Natural killer cell treated with Interleukin-12 subunit alpha and Interleukin-12 subunit beta and Interleukin-15 and Interleukin-18, amount 100 ng/mL, for 72 hours (primary cell): Measurements from ENCODE around the gene ENDOV. TPM values are rescaled to one million over a fixed set of nuclear protein-coding genes. Genes with fewer than 3 reads are reported as not detected.

Experiments
- ATAC-seq, 2 donors: fragments of 150-1000 bp; cut with Tn5 transposase in 1 of 2; sonication (Bioruptor Pico), chemical (Tn5 transposase) in 1 of 2; 2 replicates each; pipeline ENCODE4 v1.10.0; 2021
- DNase-seq: peaks from one replicate; pipeline ENCODE4 v3.0.0; 2022; ENCODE audit warnings: low spot score
- H3K27ac Mint-ChIP-seq, 2 donors: 1 replicate in 1 of 2; 2 replicates in 1 of 2; pipeline ENCODE4 v1.8.0; 2022; ENCODE audit warnings: mixed read lengths in 2 of 2, mild to moderate bottlenecking in 1 of 2, moderate library complexity in 1 of 2
- H3K27me3 Mint-ChIP-seq, 2 donors: 1 replicate in 1 of 2; 2 replicates in 1 of 2; pipeline ENCODE4 v1.8.0; 2022; ENCODE audit warnings: mixed read lengths in 2 of 2
- H3K36me3 Mint-ChIP-seq: one replicate; pipeline ENCODE4 v1.8.0; 2022; ENCODE audit warnings: mixed read lengths
- H3K4me1 Mint-ChIP-seq, 2 donors: 1 replicate in 1 of 2; 2 replicates in 1 of 2; pipeline ENCODE4 v1.8.0; 2022; ENCODE audit warnings: low read depth in 2 of 2, mixed read lengths in 2 of 2, mild to moderate bottlenecking in 1 of 2
- H3K4me3 Mint-ChIP-seq: one replicate; pipeline ENCODE4 v1.8.0; 2022; ENCODE audit warnings: mixed read lengths
- H3K9me3 Mint-ChIP-seq: 2 replicates; pipeline ENCODE4 v1.8.0; 2022; ENCODE audit warnings: mixed read lengths
- total RNA-seq, 2 donors: library from RNA; stranded (reverse); gene quantifications; one replicate each; pipeline ENCODE4 v1.2.3, GENCODE V29; 2022

The ENDOV gene
- total RNA-seq, 2 donors from 2014 or later: 14.0 to 15.2 TPM

GRCh38 chr17:80381416-80381923 is 33.5 kb upstream of the ENDOV start:
- Mint-ChIP-seq H3K36me3 (peaks cover 60% of the 10 kb centered on the region), H3K27me3 (no peaks in the 10 kb centered on the region), H3K4me1 (peaks cover 19 to 30% of the 10 kb centered on the region in 2 donors), H3K27ac (no peak overlapping the region), H3K9me3 (no peaks in the 10 kb centered on the region), H3K4me3 (no peak overlapping the region)
- DNase-seq: no peak
- no peak for ATAC-seq

- no peak overlapping the region for H3K27ac Mint-ChIP-seq
- H3K36me3 Mint-ChIP-seq: peaks cover 54% of the 10 kb centered on the region
Measured at GRCh38 chr17:80382446-80382845, 32.5 kb upstream of the ENDOV start.

GRCh38 chr17:80382956-80383355 is 32.0 kb upstream of the ENDOV start:
- Mint-ChIP-seq H3K36me3 (peaks cover 55% of the 10 kb centered on the region), H3K4me1 (peaks cover 14 to 27% of the 10 kb centered on the region in 2 donors)

More at GRCh38 chr17:80382446-80382845, 32.5 kb upstream of the ENDOV start:
- no peaks in the 10 kb centered on the region for H3K27me3 Mint-ChIP-seq
- no peak for ATAC-seq
- peaks cover 18 to 30% of the 10 kb centered on the region in 2 donors for H3K4me1 Mint-ChIP-seq
- DNase-seq: no peak
- no peak overlapping the region for H3K4me3 Mint-ChIP-seq
- H3K9me3 Mint-ChIP-seq: no peaks in the 10 kb centered on the region

GRCh38 chr17:80384078-80384960 is 30.6 kb upstream of the ENDOV start:
- Mint-ChIP-seq H3K9me3 (no peaks in the 10 kb centered on the region), H3K27ac (peak overlapping the region; percentile 76 to 78), H3K36me3 (peaks cover 58% of the 10 kb centered on the region), H3K4me1 (peaks cover 14 to 24% of the 10 kb centered on the region in 2 donors), H3K27me3 (no peaks in the 10 kb centered on the region), H3K4me3 (peak overlapping the region; percentile 36)
- no peak for ATAC-seq
- peak; percentile 50 for DNase-seq

More at GRCh38 chr17:80382956-80383355, 32.0 kb upstream of the ENDOV start:
- Mint-ChIP-seq H3K9me3 (no peaks in the 10 kb centered on the region), H3K4me3 (no peak overlapping the region), H3K27ac (peak overlapping the region; percentile 76 to 78), H3K27me3 (no peaks in the 10 kb centered on the region)
- DNase-seq: no peak
- ATAC-seq: no peak

GRCh38 chr17:80385046-80385445 is 29.9 kb upstream of the ENDOV start:
- Mint-ChIP-seq H3K36me3 (peaks cover 58% of the 10 kb centered on the region), H3K4me3 (no peak overlapping the region), H3K27me3 (no peaks in the 10 kb centered on the region), H3K27ac (peak overlapping the region; percentile 76 to 78), H3K9me3 (no peaks in the 10 kb centered on the region), H3K4me1 (peaks cover 14 to 24% of the 10 kb centered on the region in 2 donors)
- ATAC-seq (no peak), DNase-seq (peak; percentile 0)

- no peak for DNase-seq
- Mint-ChIP-seq H3K9me3 (no peaks in the 10 kb centered on the region), H3K4me3 (no peak overlapping the region), H3K4me1 (peaks cover 15 to 25% of the 10 kb centered on the region in 2 donors), H3K36me3 (peaks cover 58% of the 10 kb centered on the region), H3K27me3 (no peaks in the 10 kb centered on the region), H3K27ac (peak overlapping the region; percentile 21 to 39)
- no peak for ATAC-seq
Measured at GRCh38 chr17:80386341-80386740, 28.6 kb upstream of the ENDOV start.

- Mint-ChIP-seq H3K4me3 (no peak overlapping the region), H3K27ac (peak overlapping the region in 1 of 2 donors; percentile 39)
Measured at GRCh38 chr17:80387071-80387470, 27.9 kb upstream of the ENDOV start.

GRCh38 chr17:80388175-80388574 is 26.8 kb upstream of the ENDOV start:
- H3K4me1 Mint-ChIP-seq: peaks cover 17 to 28% of the 10 kb centered on the region in 2 donors
- no peak overlapping the region for H3K4me3 Mint-ChIP-seq
- H3K9me3 Mint-ChIP-seq: no peaks in the 10 kb centered on the region
- no peak for ATAC-seq
- H3K27me3 Mint-ChIP-seq: no peaks in the 10 kb centered on the region
- H3K36me3 Mint-ChIP-seq: peaks cover 57% of the 10 kb centered on the region
- DNase-seq: no peak
- H3K27ac Mint-ChIP-seq: peak overlapping the region in 1 of 2 donors; percentile 43

More at GRCh38 chr17:80387071-80387470, 27.9 kb upstream of the ENDOV start:
- peaks cover 62% of the 10 kb centered on the region for H3K36me3 Mint-ChIP-seq
- H3K4me1 Mint-ChIP-seq: peaks cover 18 to 28% of the 10 kb centered on the region in 2 donors
- ATAC-seq: peak in 1 of 2 donors; percentile 1
- H3K9me3 Mint-ChIP-seq: no peaks in the 10 kb centered on the region
- H3K27me3 Mint-ChIP-seq: no peaks in the 10 kb centered on the region
- no peak for DNase-seq

- ATAC-seq: no peak
- no peaks in the 10 kb centered on the region for H3K9me3 Mint-ChIP-seq
- peaks cover 53% of the 10 kb centered on the region for H3K36me3 Mint-ChIP-seq
- H3K27ac Mint-ChIP-seq: no peak overlapping the region
- DNase-seq: no peak
- H3K27me3 Mint-ChIP-seq: no peaks in the 10 kb centered on the region
- H3K4me1 Mint-ChIP-seq: peaks cover 15 to 24% of the 10 kb centered on the region in 2 donors
- no peak overlapping the region for H3K4me3 Mint-ChIP-seq
Measured at GRCh38 chr17:80388601-80389000, 26.4 kb upstream of the ENDOV start.

GRCh38 chr17:80389011-80389995 is 25.7 kb upstream of the ENDOV start:
- ATAC-seq: no peak
- Mint-ChIP-seq H3K36me3 (peaks cover 50% of the 10 kb centered on the region), H3K4me1 (peaks cover 8 to 17% of the 10 kb centered on the region in 2 donors), H3K27me3 (no peaks in the 10 kb centered on the region), H3K9me3 (no peaks in the 10 kb centered on the region), H3K4me3 (no peak overlapping the region), H3K27ac (peak overlapping the region; percentile 36 to 49)
- DNase-seq: no peak

- ATAC-seq (peak in 1 of 2 donors; percentile 3), DNase-seq (no peak)
- H3K27ac Mint-ChIP-seq: no peak overlapping the region
- H3K27me3 Mint-ChIP-seq: no peaks in the 10 kb centered on the region
- no peak overlapping the region for H3K4me3 Mint-ChIP-seq
- H3K4me1 Mint-ChIP-seq: peaks cover 20 to 36% of the 10 kb centered on the region in 2 donors
- H3K36me3 Mint-ChIP-seq: peaks cover 44% of the 10 kb centered on the region
- H3K9me3 Mint-ChIP-seq: no peaks in the 10 kb centered on the region
Measured at GRCh38 chr17:80393241-80393890, 21.6 kb upstream of the ENDOV start.

GRCh38 chr17:80393961-80394360 is 21.0 kb upstream of the ENDOV start:
- H3K4me1 Mint-ChIP-seq: peaks cover 20 to 36% of the 10 kb centered on the region in 2 donors
- no peak for ATAC-seq
- H3K27me3 Mint-ChIP-seq: no peaks in the 10 kb centered on the region
- peak overlapping the region; percentile 33 to 58 for H3K27ac Mint-ChIP-seq
- H3K9me3 Mint-ChIP-seq: no peaks in the 10 kb centered on the region
- DNase-seq: no peak
- no peak overlapping the region for H3K4me3 Mint-ChIP-seq
- peaks cover 40% of the 10 kb centered on the region for H3K36me3 Mint-ChIP-seq
